ENCODE measurements around the gene CASP8.

Gene CASP8

DNA sequence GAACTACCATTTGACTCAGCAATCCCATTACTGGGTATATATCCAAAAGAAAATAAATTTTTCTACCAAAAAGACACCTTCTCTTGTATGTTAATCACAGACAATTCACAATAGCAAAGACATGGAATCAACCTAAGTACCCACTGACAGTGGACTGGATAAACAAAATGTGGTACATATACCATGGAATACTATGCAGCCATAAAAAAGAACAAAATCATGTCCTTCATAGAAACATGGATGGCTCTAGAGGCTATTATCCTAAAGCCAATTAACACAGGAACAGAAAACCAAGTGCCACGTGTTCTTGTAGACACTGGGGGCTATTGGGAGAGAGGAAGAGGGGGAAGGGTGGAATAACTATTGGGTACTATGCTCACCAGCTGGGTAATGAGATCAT lies 69.1 kb downstream of the CASP8 start:
- DNase-seq: no peak

Measured in hypothalamus (tissue), 51 donors.